MV-4-11 (cell line): ENCODE results near the gene KNL1.
"Not testable (repeated sequence)": the region's sequence is repeated elsewhere in the genome, so short reads cannot be mapped to it uniquely, and the experiment has no call there.

Experiments
- DNase-seq: peaks from one replicate; lab custom pipeline; 2025; lab: John Stamatoyannopoulos, UW

The KNL1 gene

DNA sequence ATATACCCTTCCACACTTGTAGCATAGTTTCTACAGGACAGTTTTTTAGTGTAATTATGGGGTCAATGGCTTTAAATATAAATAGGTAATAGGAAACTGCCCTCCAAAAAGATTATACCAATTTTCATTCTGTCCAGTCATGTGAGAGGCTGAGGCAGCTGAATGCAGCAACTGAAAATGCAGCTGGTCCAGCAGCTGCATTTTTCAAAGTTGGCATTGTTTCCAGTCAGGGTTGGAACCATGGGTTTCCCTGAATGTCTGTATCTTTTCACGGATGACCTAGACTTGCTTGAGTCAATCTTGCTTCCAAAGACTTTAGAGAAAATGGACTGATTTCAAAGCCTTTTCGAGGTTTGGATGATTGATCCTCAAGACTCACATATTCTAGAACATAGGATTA is 9.9 kb upstream of the KNL1 start:
- DNase-seq, result no peak

- peak; percentile 25 for DNase-seq
Observed at GRCh38 chr15:40590667-40591050, 3.4 kb upstream of the KNL1 start.

GRCh38 chr15:40591389-40591788 is 2.7 kb upstream of the KNL1 start:
- no peak for DNase-seq

- no peak for DNase-seq
Observed at GRCh38 chr15:40593165-40593564, 884 bp upstream of the KNL1 start.

DNA sequence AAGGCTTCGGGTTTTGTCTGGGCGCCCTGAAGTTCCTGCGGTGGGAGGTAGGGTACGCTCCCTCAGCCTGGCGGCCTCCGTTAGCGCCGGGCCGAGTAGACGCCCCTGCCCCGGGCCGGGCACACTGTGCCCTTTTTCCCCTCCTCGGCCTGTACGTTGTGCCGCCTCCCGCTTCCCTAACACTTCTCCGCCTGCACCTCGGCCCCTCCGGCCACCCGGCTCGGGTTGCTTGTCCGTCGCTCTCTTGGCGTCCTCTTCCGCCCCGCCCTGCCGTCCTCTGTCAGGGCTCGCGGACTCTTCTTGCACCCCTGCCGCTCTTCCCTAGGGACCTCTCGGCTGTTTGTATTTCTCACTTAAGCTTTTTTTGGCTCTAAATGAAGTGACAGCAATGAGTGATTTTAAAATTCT is 384 bp downstream of the KNL1 start:
- DNase-seq, result peak; percentile 59

DNA sequence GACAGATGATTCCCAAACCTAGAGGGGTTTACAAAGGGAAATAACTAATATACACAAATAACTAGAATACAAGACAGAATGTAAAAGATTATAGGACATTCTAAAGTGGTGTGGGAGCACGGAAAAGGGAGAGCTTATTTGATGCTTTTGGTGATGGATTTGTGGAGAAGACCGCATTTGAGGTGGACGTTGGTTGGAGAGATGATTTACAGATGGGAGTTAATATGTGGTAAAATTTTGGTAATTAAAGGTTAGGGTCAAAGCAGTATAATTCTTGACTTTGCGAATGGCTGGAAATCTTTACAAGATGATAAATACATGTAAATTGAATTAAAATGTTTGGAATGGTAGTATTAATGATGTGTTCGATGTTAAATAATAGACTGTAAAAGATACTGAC is 1.2 kb downstream of the KNL1 start:
- no peak for DNase-seq

DNA sequence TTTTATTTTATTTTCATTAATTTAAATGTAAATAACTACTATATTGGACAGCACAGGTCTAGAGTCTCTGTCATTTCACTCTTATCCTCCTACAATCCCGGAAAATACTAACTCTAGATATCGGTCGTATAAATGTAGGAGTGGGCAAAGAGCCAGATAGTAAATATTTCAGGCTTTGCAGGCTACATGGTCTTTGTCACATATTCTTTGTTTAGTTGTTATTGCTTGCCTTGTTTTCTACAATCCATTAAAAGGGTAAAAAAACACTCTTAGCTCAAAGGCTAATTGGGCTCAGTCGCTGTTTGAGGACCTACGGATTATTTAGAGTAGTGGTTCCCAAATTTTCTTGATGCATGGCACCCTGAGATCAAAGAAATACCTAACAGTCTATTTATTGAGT is 1.7 kb downstream of the KNL1 start:
- no peak for DNase-seq

DNA sequence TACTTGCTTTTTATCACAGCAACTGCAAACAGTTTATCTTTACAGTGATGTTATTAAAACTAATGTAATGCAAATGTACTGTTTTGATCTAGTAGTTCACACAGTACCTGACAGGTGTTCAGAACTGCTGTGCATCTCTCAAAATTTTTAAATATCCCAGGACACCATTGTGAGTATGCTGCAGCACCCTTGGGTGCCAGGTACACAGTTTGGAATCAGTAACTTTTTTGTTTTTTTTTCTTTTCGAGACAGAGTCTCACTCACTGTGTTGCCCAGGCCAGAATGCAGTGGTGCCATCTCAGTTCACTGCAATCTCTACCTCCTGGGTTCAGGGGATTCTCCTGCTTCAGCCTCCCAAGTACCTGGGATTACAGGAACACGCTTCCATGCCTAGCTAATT is 3.0 kb downstream of the KNL1 start:
- no peak for DNase-seq

DNA sequence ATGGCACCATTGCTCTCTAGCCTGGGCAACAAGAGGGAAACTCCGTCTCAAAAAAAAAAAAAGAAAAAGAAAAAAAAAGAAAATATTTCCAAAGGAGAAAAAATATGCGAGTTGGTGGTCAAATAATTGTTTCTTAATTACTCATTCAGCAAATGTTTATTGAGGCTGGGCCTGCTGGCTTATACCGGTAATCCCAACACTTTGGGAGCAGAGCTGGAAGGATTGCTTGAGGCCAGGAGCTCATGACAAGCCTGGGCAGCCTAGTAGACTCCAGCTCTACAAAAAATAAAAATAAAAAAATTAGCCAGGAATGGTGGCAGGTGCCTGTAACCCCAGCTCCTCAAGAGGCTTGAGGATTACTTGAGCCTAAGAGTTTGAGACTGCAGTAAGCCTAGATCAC is 4.1 kb downstream of the KNL1 start:
- DNase-seq, result no peak

DNA sequence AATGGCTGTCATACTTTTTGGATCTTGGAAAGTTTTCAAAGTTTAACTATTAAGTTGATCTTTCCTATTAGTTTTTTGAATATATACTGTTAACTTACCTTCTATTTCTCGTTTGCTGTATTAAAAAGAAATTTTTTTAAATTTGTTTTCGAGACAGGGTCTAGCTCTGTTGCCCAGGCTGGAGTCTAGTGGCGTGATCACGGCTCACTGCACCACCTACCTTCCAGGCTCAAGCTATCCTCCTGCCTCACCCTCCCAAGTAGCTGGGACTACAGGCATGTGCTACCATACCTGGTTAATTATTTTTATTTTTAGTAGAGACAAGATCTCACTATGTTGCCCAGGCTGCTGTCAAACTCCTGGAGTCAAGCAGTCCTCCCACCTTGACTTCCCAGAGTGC is 4.6 kb downstream of the KNL1 start:
- DNase-seq, result no peak

DNA sequence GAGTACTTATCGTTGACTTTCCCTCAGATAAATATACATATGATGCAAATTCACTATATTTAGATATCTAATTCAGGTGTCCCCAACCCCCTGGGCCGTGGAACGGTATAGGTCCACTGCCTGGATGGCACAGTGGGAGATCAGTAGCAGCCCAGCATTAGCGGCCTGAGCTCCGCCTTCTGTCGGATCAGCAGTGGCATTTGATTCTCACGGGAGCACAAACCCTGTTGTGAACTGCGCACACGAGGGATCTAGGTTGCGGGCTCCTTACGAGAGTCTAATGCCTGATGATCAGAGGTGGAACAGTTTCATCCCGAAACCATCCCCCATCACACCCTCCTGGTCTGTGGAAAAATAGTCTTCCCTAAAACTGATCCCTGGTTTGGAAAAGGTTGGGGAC is 6.9 kb downstream of the KNL1 start:
- DNase-seq, result no peak

GRCh38 chr15:40603935-40604334 is 9.9 kb downstream of the KNL1 start:
- DNase-seq, result no peak

GRCh38 chr15:40613080-40613479 is 19.0 kb downstream of the KNL1 start:
- no peak for DNase-seq

GRCh38 chr15:40618023-40618422 is 24.0 kb downstream of the KNL1 start:
- peak; percentile 69 for DNase-seq

DNA sequence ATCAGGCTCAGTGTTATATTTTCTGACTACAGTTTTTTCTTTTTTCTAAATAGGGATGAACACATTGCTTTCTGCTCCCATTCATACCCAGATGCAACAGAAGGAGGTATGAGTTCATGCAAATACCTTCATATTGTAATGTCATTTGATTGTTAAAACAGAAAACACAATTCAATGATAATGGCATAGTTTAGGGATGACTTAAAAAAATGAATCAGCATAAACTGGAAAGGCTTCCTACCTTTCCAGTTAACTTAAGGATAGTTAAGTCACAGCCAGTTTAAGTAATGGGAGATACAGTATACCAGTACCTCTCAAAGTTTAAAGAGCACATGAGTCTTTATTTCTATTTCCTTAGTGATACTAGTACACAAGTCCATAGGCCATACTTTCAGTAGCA is 24.9 kb downstream of the KNL1 start:
- DNase-seq, result no peak

- DNase-seq, result no peak
Observed at GRCh38 chr15:40623361-40623760, 29.3 kb downstream of the KNL1 start.

- no peak for DNase-seq
Observed at GRCh38 chr15:40630313-40630712, 36.3 kb downstream of the KNL1 start.

DNA sequence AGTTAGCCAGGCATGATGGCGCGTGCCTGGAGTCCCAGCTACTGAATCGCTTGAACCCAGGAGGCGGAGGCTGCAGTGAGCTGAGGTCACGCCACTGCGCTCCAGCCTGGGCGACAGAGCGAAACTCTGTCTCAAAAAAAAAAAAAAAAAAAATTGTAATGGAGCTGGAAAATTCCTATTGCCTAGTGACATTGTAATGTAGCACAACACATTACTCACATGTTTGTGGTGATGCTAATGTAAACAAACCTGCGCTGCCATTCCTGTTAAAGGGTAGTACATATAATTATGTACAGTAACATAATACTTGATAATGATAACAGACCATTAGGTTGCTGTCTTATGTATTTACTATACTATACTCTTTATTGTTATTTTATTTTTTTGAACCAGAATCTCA is 39.1 kb downstream of the KNL1 start:
- no peak for DNase-seq

- no peak for DNase-seq
Observed at GRCh38 chr15:40637221-40637745, 43.2 kb downstream of the KNL1 start.

DNA sequence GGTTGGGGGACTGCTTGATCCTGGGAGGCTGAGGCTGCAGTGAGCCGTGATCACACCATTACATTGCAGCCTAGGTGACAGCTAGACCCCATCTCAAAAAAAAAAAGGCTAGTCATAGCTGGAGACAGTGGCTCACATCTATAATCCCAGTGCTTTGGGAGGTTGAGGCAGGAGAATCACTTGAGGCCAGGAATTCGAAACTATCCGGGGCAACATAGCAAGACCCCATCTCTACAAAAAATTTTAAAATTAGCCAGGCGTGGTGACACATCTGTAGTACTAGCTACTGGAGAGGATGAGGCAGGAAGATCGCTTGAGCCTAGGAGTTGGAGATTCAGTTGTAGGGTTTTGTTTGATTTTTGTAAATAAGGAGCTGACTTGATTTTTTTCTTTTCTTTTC is 45.6 kb downstream of the KNL1 start:
- no peak for DNase-seq

GRCh38 chr15:40647523-40647922 is 53.5 kb downstream of the KNL1 start:
- no peak for DNase-seq

GRCh38 chr15:40650479-40650878 is 56.4 kb downstream of the KNL1 start:
- no peak for DNase-seq

- no peak for DNase-seq
Observed at GRCh38 chr15:40660686-40661085, 66.6 kb downstream of the KNL1 start.

DNA sequence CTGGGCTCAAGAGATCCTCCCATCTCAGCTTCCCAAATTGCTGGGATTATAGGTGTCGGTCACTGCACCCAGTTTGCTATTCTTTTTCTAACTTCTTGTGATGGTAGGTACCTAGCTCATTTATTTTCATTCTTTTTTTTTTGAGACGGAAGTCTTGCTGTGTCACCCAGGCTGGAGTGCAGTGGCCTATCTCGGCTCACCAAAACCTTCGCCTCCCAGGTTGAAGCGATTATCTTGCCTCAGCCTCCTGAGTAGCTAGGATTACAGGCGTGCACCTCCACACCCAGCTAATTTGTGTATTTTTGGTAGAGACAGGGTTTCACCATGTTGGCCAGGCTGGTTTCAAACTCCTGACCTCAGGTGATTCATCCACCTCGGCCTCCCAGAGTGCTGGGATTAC is 70.9 kb downstream of the KNL1 start:
- DNase-seq, result no peak

- DNase-seq, result not testable (repeated sequence)
Observed at GRCh38 chr15:40676290-40676689, 82.2 kb downstream of the KNL1 start.
